Neural cell (in vitro differentiated cells): Measurements from ENCODE around the gene PRELID1. TPM values are rescaled to one million over a fixed set of nuclear protein-coding genes. Genes with fewer than 3 reads are reported as not detected.
"Not testable (repeated sequence)": the region's sequence is repeated elsewhere in the genome, so short reads cannot be mapped to it uniquely, and the experiment has no call there.

Source experiments
- H2AFZ ChIP-seq: fragments of 200-600, 300-800 bp; sonication (generic), shearing (Covaris generic); 2 replicates; pipeline ENCODE4 v1.6.0; 2014; ENCODE audit warnings: low read depth, mild to moderate bottlenecking, antibody characterized with exemption, low read length, moderate library complexity
- H3F3A ChIP-seq: fragments of 200-600 bp; shearing (Covaris generic); 2 replicates; pipeline ENCODE4 v1.6.1; 2016; ENCODE audit warnings: mild to moderate bottlenecking, moderate library complexity, mixed read lengths, antibody characterized with exemption, low read length; ENCODE audit not compliant: insufficient read depth, poor library complexity, severe bottlenecking
- H3K27ac ChIP-seq: fragments of 200-600, 300-800 bp; sonication (generic), shearing (Covaris generic); 2 replicates; pipeline ENCODE4 v1.5.1; 2014; ENCODE audit warnings: mild to moderate bottlenecking, low read length, moderate library complexity
- H3K27me3 ChIP-seq: fragments of 300-800, 200-600 bp; sonication (generic), shearing (Covaris generic); 2 replicates; pipeline ENCODE4 v1.6.0; 2014; ENCODE audit warnings: mild to moderate bottlenecking, low read depth, low read length, moderate library complexity; ENCODE audit not compliant: insufficient read depth
- H3K36me3 ChIP-seq: fragments of 300-800, 200-600 bp; sonication (generic), shearing (Covaris generic); 2 replicates; pipeline ENCODE4 v1.5.1; 2014; ENCODE audit warnings: mild to moderate bottlenecking, antibody characterized with exemption, low read length, moderate library complexity; ENCODE audit not compliant: insufficient read depth
- H3K4me2 ChIP-seq: fragments of 300-800, 200-600 bp; sonication (generic), shearing (Covaris generic); 2 replicates; pipeline ENCODE4 v1.6.0; 2014; ENCODE audit warnings: mild to moderate bottlenecking, low read length
- H3K4me3 ChIP-seq: fragments of 300-800, 200-600 bp; sonication (generic), shearing (Covaris generic); 2 replicates; pipeline ENCODE4 v1.5.1; 2014; ENCODE audit warnings: mild to moderate bottlenecking, low read length, moderate library complexity
- H3K79me2 ChIP-seq: fragments of 200-600 bp; shearing (Covaris generic); replicated peaks from 2 replicates; pipeline ENCODE4 v1.6.0; 2014; ENCODE audit warnings: mild to moderate bottlenecking, low read length, moderate library complexity; ENCODE audit not compliant: insufficient read depth
- H3K9ac ChIP-seq: fragments of 300-800, 200-600 bp; sonication (generic), shearing (Covaris generic); 2 replicates; pipeline ENCODE4 v1.6.1; 2016; ENCODE audit warnings: mild to moderate bottlenecking, low read length, mixed read lengths
- H3K9me2 ChIP-seq: fragments of 200-600 bp; shearing (Covaris generic); 2 replicates; pipeline ENCODE4 v1.6.1; 2016; ENCODE audit warnings: mild to moderate bottlenecking, low read length, mixed read lengths; ENCODE audit not compliant: insufficient read depth
- H3K9me3 ChIP-seq: fragments of 200-600, 300-800 bp; sonication (generic), shearing (Covaris generic); 2 replicates; pipeline ENCODE4 v1.6.1; 2016; ENCODE audit warnings: mild to moderate bottlenecking, mixed run types, low read length, moderate library complexity, mixed read lengths
- H4K20me1 ChIP-seq: fragments of 200-600 bp; shearing (Covaris generic); 2 replicates; pipeline ENCODE4 v1.6.1; 2016; ENCODE audit warnings: mild to moderate bottlenecking, mixed run types; ENCODE audit not compliant: insufficient read depth
- EP300 ChIP-seq: fragments of 450-650 bp; conservative IDR thresholded peaks from 2 replicates; pipeline ENCODE4 v1.6.1; 2014; ENCODE audit warnings: antibody characterized with exemption, mild to moderate bottlenecking, moderate library complexity; ENCODE audit not compliant: poor library complexity, severe bottlenecking
- EZH2 ChIP-seq: fragments of 200-600, 300-800 bp; shearing (Covaris generic), sonication (generic); IDR thresholded peaks from 2 replicates; pipeline ENCODE4 v1.6.1; 2014; ENCODE audit warnings: antibody characterized with exemption, low read length, borderline replicate concordance, mild to moderate bottlenecking; ENCODE audit not compliant: insufficient read depth, poor library complexity, severe bottlenecking
- MXI1 ChIP-seq: fragments of 450-650 bp; conservative IDR thresholded peaks from 2 replicates; pipeline ENCODE4 v1.6.1; 2014; ENCODE audit warnings: antibody characterized with exemption, mild to moderate bottlenecking; ENCODE audit not compliant: poor library complexity, severe bottlenecking
- POLR2AphosphoS5 ChIP-seq: IDR thresholded peaks from 2 replicates; pipeline ENCODE4 v1.6.1; 2012
- RAD21 ChIP-seq: fragments of 450-650 bp; conservative IDR thresholded peaks from 2 replicates; pipeline ENCODE4 v1.6.1; 2014; ENCODE audit warnings: antibody characterized with exemption, mild to moderate bottlenecking, moderate library complexity
- SMC3 ChIP-seq: fragments of 450-650 bp; conservative IDR thresholded peaks from 2 replicates; pipeline ENCODE4 v1.6.1; 2014; ENCODE audit warnings: antibody characterized with exemption, mild to moderate bottlenecking, moderate library complexity; ENCODE audit not compliant: poor library complexity
- TAF1 ChIP-seq: IDR thresholded peaks from 2 replicates; pipeline ENCODE4 v1.6.1; 2012; ENCODE audit warnings: low read depth
- polyA plus RNA-seq: library from polyadenylated mRNA; depleted of rRNA; stranded (reverse); fragments of >200 nt; gene quantifications from 2 replicates; pipeline ENCODE4 v1.2.3, GENCODE V29; 2014
- TF ChIP-seq, protein P1 (sequence below): fragments of 450-650 bp; IDR thresholded peaks from 2 replicates; pipeline ENCODE4 v1.5.1; 2014; ENCODE audit warnings: antibody characterized with exemption, mild to moderate bottlenecking, moderate library complexity; ENCODE audit not compliant: poor library complexity, severe bottlenecking
- TF ChIP-seq, protein P2 (sequence below): IDR thresholded peaks from 2 replicates; pipeline ENCODE4 v1.6.1; 2012; ENCODE audit warnings: borderline replicate concordance

PRELID1 gene
- polyA plus RNA-seq, 1 donor from 2014 or later = 133 TPM

DNA sequence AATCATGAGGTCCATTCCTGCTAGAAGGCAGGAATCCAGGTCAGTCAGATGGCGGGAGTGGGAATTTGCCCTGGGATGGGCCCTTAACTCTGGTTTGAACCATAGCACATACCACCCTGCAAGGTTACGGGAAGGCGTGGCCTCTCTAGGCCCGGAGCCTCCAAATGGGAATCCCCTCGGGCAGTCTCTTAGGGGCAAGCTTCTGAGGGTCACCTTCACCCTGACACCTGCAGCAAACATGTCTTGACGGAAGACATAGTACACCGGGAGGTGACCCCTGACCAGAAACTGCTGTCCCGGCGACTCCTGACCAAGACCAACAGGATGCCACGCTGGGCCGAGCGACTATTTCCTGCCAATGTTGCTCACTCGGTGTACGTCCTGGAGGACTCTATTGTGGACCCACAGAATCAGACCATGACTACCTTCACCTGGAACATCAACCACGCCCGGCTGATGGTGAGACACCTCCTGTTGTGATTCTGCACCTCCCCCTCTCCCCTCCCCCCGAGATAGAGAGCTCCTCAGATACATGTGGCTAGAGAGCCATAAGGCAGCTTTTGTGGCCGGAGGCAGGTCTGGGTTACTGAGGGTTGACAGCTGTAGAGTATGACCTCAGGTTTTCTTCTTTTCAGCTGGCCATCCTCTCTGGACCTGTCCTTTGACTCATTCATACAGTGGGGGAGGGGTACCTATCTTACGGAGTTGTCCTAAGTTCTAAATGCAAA is 957 bp downstream of the PRELID1 start:
- TF ChIP-seq SMC3 (no peak), EZH2 (no peak), TAF1 (no peak)
- TF ChIP-seq, protein P1, sequence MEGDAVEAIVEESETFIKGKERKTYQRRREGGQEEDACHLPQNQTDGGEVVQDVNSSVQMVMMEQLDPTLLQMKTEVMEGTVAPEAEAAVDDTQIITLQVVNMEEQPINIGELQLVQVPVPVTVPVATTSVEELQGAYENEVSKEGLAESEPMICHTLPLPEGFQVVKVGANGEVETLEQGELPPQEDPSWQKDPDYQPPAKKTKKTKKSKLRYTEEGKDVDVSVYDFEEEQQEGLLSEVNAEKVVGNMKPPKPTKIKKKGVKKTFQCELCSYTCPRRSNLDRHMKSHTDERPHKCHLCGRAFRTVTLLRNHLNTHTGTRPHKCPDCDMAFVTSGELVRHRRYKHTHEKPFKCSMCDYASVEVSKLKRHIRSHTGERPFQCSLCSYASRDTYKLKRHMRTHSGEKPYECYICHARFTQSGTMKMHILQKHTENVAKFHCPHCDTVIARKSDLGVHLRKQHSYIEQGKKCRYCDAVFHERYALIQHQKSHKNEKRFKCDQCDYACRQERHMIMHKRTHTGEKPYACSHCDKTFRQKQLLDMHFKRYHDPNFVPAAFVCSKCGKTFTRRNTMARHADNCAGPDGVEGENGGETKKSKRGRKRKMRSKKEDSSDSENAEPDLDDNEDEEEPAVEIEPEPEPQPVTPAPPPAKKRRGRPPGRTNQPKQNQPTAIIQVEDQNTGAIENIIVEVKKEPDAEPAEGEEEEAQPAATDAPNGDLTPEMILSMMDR = no peak
- Histone ChIP-seq H3K27me3 (no peaks in the 10 kb centered on the region), H3K9me3 (no peaks in the 10 kb centered on the region), H2AFZ (no peak overlapping the region), H3K79me2 (peaks cover 16% of the 10 kb centered on the region), H3K36me3 (no peaks in the 10 kb centered on the region), H3K9me2 (no peaks in the 10 kb centered on the region), H4K20me1 (no peaks in the 10 kb centered on the region), H3F3A (no peaks in the 10 kb centered on the region), H3K4me3 (peak overlapping the region; percentile 100), H3K27ac (peak overlapping the region; percentile 39), H3K4me2 (peak overlapping the region; percentile 93), H3K9ac (peak overlapping the region; percentile 91)

DNA sequence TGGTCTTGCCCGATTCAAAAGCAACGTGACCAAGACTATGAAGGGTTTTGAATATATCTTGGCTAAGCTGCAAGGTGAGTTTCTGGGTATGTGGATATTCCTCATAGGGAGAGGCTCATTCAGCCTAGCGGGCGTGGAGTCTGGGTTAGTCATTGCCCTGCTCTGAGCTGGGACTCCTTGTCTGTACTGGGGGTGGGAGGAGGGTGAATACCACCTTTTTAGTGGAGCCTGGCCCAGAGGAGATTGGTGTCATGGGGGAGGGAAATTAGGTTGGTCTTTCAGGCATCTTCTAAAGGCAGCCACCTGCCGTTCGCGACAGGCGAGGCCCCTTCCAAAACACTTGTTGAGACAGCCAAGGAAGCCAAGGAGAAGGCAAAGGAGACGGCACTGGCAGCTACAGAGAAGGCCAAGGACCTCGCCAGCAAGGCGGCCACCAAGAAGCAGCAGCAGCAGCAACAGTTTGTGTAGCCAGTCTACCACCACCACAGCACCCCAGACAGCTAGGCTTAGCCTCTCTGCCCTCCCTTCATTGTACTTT is 2.6 kb downstream of the PRELID1 start:
- not testable (repeated sequence) for H3K36me3 ChIP-seq

DNA sequence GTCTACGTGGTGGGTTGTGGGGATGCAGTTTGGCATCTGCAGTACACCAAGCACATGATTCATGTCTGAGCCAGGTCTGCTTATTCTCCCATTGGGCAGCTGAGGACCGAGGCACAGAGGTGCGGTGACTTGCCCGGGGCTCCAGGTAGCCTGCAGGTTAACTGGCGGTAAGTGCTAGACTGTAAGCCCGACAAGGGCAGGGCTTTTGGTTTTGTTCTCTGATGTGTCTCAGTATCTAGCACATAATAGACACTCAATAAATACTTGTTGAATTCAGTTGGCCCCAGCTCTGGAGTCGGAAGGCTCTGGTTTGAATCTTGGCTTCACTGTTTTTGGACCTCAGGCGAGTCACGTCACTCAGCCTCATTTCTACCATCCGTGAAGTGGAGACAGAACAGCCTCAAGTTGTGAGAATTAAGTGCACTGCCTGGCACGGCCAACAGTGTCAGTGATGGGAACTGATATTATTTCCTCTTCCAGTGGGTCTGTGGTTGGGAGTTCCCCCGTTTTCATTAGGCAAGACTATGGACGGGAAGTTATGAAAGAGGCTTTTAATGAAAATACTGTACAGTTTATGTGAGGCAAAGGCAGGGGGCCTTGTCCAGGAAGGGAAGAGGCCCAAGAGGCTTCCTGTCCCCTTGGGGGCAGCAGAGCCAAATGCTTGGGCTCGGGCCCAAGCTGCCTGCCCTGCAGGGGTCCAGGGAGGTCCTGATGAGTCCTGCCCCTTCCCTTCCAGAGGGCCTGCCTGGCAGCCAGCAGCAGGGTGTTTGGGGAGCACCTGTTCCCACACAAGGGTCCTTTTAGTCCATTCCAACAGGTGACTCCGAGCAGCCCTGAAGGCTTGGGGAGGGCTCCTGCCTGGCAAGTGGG is 3.3 kb downstream of the PRELID1 start:
- no peak overlapping the region for H3K9ac ChIP-seq
- no peaks in the 10 kb centered on the region for H3K9me3 ChIP-seq
- H3K9me2 ChIP-seq = no peaks in the 10 kb centered on the region
- H3F3A ChIP-seq = no peaks in the 10 kb centered on the region
- H3K36me3 ChIP-seq = no peaks in the 10 kb centered on the region
- no peaks in the 10 kb centered on the region for H4K20me1 ChIP-seq
- H3K4me3 ChIP-seq = no peak overlapping the region
- peaks cover 16% of the 10 kb centered on the region for H3K79me2 ChIP-seq
- H3K27me3 ChIP-seq = no peaks in the 10 kb centered on the region
- H3K4me2 ChIP-seq = no peak overlapping the region
- TF ChIP-seq EP300 (no peak), RAD21 (no peak), EZH2 (no peak), TAF1 (no peak), MXI1 (no peak), POLR2AphosphoS5 (no peak), SMC3 (no peak)
- TF ChIP-seq, protein P1 = no peak
- TF ChIP-seq, protein P2, sequence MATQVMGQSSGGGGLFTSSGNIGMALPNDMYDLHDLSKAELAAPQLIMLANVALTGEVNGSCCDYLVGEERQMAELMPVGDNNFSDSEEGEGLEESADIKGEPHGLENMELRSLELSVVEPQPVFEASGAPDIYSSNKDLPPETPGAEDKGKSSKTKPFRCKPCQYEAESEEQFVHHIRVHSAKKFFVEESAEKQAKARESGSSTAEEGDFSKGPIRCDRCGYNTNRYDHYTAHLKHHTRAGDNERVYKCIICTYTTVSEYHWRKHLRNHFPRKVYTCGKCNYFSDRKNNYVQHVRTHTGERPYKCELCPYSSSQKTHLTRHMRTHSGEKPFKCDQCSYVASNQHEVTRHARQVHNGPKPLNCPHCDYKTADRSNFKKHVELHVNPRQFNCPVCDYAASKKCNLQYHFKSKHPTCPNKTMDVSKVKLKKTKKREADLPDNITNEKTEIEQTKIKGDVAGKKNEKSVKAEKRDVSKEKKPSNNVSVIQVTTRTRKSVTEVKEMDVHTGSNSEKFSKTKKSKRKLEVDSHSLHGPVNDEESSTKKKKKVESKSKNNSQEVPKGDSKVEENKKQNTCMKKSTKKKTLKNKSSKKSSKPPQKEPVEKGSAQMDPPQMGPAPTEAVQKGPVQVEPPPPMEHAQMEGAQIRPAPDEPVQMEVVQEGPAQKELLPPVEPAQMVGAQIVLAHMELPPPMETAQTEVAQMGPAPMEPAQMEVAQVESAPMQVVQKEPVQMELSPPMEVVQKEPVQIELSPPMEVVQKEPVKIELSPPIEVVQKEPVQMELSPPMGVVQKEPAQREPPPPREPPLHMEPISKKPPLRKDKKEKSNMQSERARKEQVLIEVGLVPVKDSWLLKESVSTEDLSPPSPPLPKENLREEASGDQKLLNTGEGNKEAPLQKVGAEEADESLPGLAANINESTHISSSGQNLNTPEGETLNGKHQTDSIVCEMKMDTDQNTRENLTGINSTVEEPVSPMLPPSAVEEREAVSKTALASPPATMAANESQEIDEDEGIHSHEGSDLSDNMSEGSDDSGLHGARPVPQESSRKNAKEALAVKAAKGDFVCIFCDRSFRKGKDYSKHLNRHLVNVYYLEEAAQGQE = no peak
- no peak overlapping the region for H3K27ac ChIP-seq
- no peak overlapping the region for H2AFZ ChIP-seq

More for the DNA sequence above, 2.6 kb downstream of the PRELID1 start:
- not testable (repeated sequence) for H4K20me1 ChIP-seq, H2AFZ ChIP-seq, H3K4me2 ChIP-seq, H3K27ac ChIP-seq, H3K4me3 ChIP-seq, H3K9ac ChIP-seq, H3F3A ChIP-seq, H3K9me3 ChIP-seq, H3K9me2 ChIP-seq, H3K27me3 ChIP-seq
- peaks cover 16% of the 10 kb centered on the region for H3K79me2 ChIP-seq
